ENCODE data around the gene ZNF823. TPM values are rescaled to one million over a fixed set of nuclear protein-coding genes. Genes with fewer than 3 reads are reported as not detected.

The ZNF823 gene
- total and polyA plus RNA-seq, 4 donors = 2.4 to 6.4 (median 3.1) TPM

GRCh38 chr19:11737964-11738745 is 591 bp downstream of the ZNF823 start:
- Histone ChIP-seq H3K27me3 (ENCODE audit: control insufficient read depth in 4 of 4, insufficient read depth in 4 of 4, low read length in 3 of 4) (no peaks in the 10 kb centered on the region), H3K27ac (ENCODE audit: low read depth in 1 of 2, low read length in 2 of 2) (peak overlapping the region; percentile 73 to 86), H3K4me1 (ENCODE audit: control insufficient read depth in 4 of 4, insufficient read depth in 4 of 4, low read length in 3 of 4) (peaks cover 10 to 16% (median 13%) of the 10 kb centered on the region in 4 donors), H3K9me3 (ENCODE audit: control insufficient read depth in 4 of 4, low read length in 3 of 4) (no peaks in the 10 kb centered on the region), H3K36me3 (ENCODE audit: control insufficient read depth in 4 of 4, insufficient read depth in 3 of 4, low read depth in 1 of 4, low read length in 3 of 4) (no peaks in the 10 kb centered on the region), H3K9ac (ENCODE audit: low read depth in 1 of 2, low read length in 2 of 2) (peak overlapping the region; percentile 68 to 88), H3K4me3 (ENCODE audit: low read depth in 1 of 3, low read length in 3 of 3) (peak overlapping the region; percentile 81 to 98 (median 83))
- peak; percentile 72 for DNase-seq (ENCODE audit: low spot score)
- TF ChIP-seq RXRA (IDR thresholded peaks at IDR 0.05) (peak; percentile 85 to 92), RAD21 (IDR thresholded peaks at IDR 0.05) (peak; percentile 16 to 58), ZBTB33 (IDR thresholded peaks at IDR 0.05) (no peak), MAX (IDR thresholded peaks at IDR 0.05) (no peak), FOXA2 (IDR thresholded peaks at IDR 0.05) (peak; percentile 18), HNF4G (IDR thresholded peaks at IDR 0.05) (no peak), CTCF (IDR thresholded peaks at IDR 0.05; ENCODE audit: low read depth, low read length, missing input control) (no peak), ATF3 (IDR thresholded peaks at IDR 0.05) (no peak), YY1 (IDR thresholded peaks at IDR 0.05) (peak; percentile 40), NR2F2 (IDR thresholded peaks at IDR 0.05) (no peak), TAF1 (conservative IDR thresholded peaks at IDR 0.05) (peak; percentile 59), SP1 (IDR thresholded peaks at IDR 0.05) (peak; percentile 71), HNF4A (conservative IDR thresholded peaks at IDR 0.05) (peak; percentile 20 to 45), FOXA1 (IDR thresholded peaks at IDR 0.05) (no peak), EGR1 (IDR thresholded peaks at IDR 0.05; ENCODE audit: low read depth in 2 of 2) (no peak), JUND (IDR thresholded peaks at IDR 0.05) (no peak), REST (IDR thresholded peaks at IDR 0.05) (peak; percentile 53), GABPA (IDR thresholded peaks at IDR 0.05 in 1 of 2, conservative IDR thresholded peaks at IDR 0.05 in 1 of 2) (peak in 1 of 2 donors; percentile 62)
- WGBS = under 1% methylated on average over 52 of the region's 52 CpGs
